GM23248 (cell line): ENCODE measurements around the gene MRPS18C. TPM values are rescaled to one million over a fixed set of nuclear protein-coding genes. Genes with fewer than 3 reads are reported as not detected.
A peak's percentile ranks its signal among the peaks of the same experiment; 100 is the strongest.
"Not testable (repeated sequence)": the region's sequence is repeated elsewhere in the genome, so short reads cannot be mapped to it uniquely, and the experiment has no call there.

ENCODE experiments used
- DNase-seq: peaks from one replicate; pipeline ENCODE4 v3.0.0-alpha.2; 2015
- H2AFZ ChIP-seq: fragments of 200-600 bp; sonication (generic); 2 replicates; pipeline ENCODE4 v1.6.1; 2016; ENCODE audit warnings: antibody characterized with exemption
- H3F3A ChIP-seq: fragments of 200-600 bp; sonication (generic); 2 replicates; pipeline ENCODE4 v1.6.1; 2016; ENCODE audit warnings: mild to moderate bottlenecking, antibody characterized with exemption, mixed run types; ENCODE audit not compliant: insufficient read depth
- H3K27ac ChIP-seq: fragments of 200-600 bp; sonication (generic); 2 replicates; pipeline ENCODE4 v1.5.1; 2016; ENCODE audit warnings: mild to moderate bottlenecking
- H3K27me3 ChIP-seq: fragments of 200-600 bp; sonication (generic); replicated peaks from 2 replicates; pipeline ENCODE4 v1.6.1; 2016; ENCODE audit warnings: mild to moderate bottlenecking; ENCODE audit not compliant: insufficient read depth
- H3K36me3 ChIP-seq: fragments of 200-600 bp; sonication (generic); 2 replicates; pipeline ENCODE4 v1.6.1; 2016; ENCODE audit warnings: low read depth, mild to moderate bottlenecking
- H3K4me1 ChIP-seq: fragments of 200-600 bp; sonication (generic); 2 replicates; pipeline ENCODE4 v1.6.1; 2016; ENCODE audit warnings: mild to moderate bottlenecking; ENCODE audit not compliant: insufficient read depth
- H3K4me2 ChIP-seq: fragments of 200-600 bp; sonication (generic); one replicate; pipeline ENCODE4 v1.6.1; 2016; ENCODE audit warnings: mild to moderate bottlenecking; ENCODE audit not compliant: unreplicated experiment
- H3K4me3 ChIP-seq: fragments of 200-600 bp; sonication (generic); 2 replicates; pipeline ENCODE4 v1.5.1; 2016; ENCODE audit warnings: mild to moderate bottlenecking
- H3K79me2 ChIP-seq: fragments of 200-600 bp; sonication (generic); 2 replicates; pipeline ENCODE4 v1.6.1; 2016; ENCODE audit warnings: mild to moderate bottlenecking; ENCODE audit not compliant: insufficient read depth
- H3K9ac ChIP-seq: fragments of 200-600 bp; sonication (generic); 2 replicates; pipeline ENCODE4 v1.6.1; 2016; ENCODE audit warnings: mild to moderate bottlenecking
- H3K9me2 ChIP-seq: fragments of 200-600 bp; sonication (generic); 2 replicates; pipeline ENCODE4 v1.6.1; 2016; ENCODE audit warnings: mixed run types, mild to moderate bottlenecking, moderate library complexity; ENCODE audit not compliant: insufficient read depth
- H3K9me3 ChIP-seq: fragments of 200-600 bp; sonication (generic); one replicate; pipeline ENCODE4 v1.6.1; 2017; ENCODE audit warnings: low read depth
- H4K20me1 ChIP-seq: fragments of 200-600 bp; sonication (generic); 2 replicates; pipeline ENCODE4 v1.6.0; 2016; ENCODE audit not compliant: insufficient read depth
- EZH2 ChIP-seq: fragments of 200-600 bp; sonication (generic); IDR thresholded peaks from 2 replicates; pipeline ENCODE4 v1.6.1; 2018; ENCODE audit warnings: antibody characterized with exemption, mild to moderate bottlenecking; ENCODE audit not compliant: insufficient read depth, poor library complexity, severe bottlenecking
- EZH2phosphoT487 ChIP-seq: fragments of 200-600 bp; sonication (generic); IDR thresholded peaks from 2 replicates; pipeline ENCODE4 v1.6.1; 2018; ENCODE audit warnings: antibody characterized with exemption, moderate library complexity, mild to moderate bottlenecking, low read depth; ENCODE audit not compliant: insufficient read depth
- WGBS, 2 experiments: methylation state at CpG; one replicate each; pipeline ENCODE4 v1.1.6; 2015 to 2017; ENCODE audit warnings: low lambda C conversion rate in 2 of 2, low coverage in 1 of 2; ENCODE audit errors: missing lambda C conversion rate in 2 of 2; 5-methylcytosine and 5-hydroxymethylcytosine counted together
- in situ Hi-C: fragments of 300-500 bp; cut with MboI; formaldehyde crosslinking; loops from 2 replicates; pipeline ENCODE4 v1.15.0; 2020
- polyA plus RNA-seq: library from polyadenylated mRNA; unstranded; fragments of >200 nt; fragmentation: Nextera tagmentation; extraction: Ambion mirVana; gene quantifications from 2 replicates; pipeline ENCODE4 v1.2.1, GENCODE V29; 2016
- total RNA-seq: library from RNA; depleted of rRNA; stranded (reverse); fragments of >200 nt; shearing (Covaris generic); gene quantifications from 2 replicates; pipeline ENCODE4 v1.2.3, GENCODE V29; 2014; rRNA removed

MRPS18C gene
- total and polyA plus RNA-seq, 2 experiments from 2014 or later, result 15.8 to 106 TPM

DNA sequence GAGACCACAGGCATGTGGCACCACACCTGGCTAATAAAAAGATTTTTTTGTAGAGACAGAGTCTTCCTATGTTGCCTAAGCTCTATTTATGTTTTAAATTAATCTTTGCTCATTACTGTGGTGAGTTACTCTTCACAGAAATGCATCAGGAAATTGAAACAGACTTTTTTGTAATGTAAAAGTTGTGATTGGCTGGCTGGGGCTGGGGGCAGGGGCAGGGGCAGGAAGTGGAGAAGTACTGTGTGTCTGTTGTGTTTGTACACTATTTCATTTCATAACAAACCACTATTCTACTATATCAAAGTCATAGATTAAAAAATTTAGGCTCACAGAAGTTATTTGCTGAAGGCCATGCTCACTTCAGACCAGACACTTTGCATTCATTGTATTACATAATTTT, 48.1 kb downstream of the MRPS18C start:
- H3K9me2 ChIP-seq, result no peaks in the 10 kb centered on the region
- H3K9me3 ChIP-seq, result no peaks in the 10 kb centered on the region
- H4K20me1 ChIP-seq, result no peaks in the 10 kb centered on the region
- in situ Hi-C loops, result loop anchor here (25.0 kb wide), 3 partner anchors 458 to 1008 kb away; no protein-coding TSS in a partner anchor
- no peak overlapping the region for H2AFZ ChIP-seq
- H3F3A ChIP-seq, result no peaks in the 10 kb centered on the region
- H3K4me3 ChIP-seq, result no peak overlapping the region
- TF ChIP-seq EZH2 (no peak), EZH2phosphoT487 (no peak)
- H3K27ac ChIP-seq, result no peak overlapping the region
- H3K36me3 ChIP-seq, result no peaks in the 10 kb centered on the region
- H3K79me2 ChIP-seq, result no peaks in the 10 kb centered on the region
- no peak overlapping the region for H3K9ac ChIP-seq
- H3K27me3 ChIP-seq, result no peaks in the 10 kb centered on the region
- DNase-seq, result no peak
- H3K4me2 ChIP-seq, result no peak overlapping the region
- H3K4me1 ChIP-seq, result no peaks in the 10 kb centered on the region

DNA sequence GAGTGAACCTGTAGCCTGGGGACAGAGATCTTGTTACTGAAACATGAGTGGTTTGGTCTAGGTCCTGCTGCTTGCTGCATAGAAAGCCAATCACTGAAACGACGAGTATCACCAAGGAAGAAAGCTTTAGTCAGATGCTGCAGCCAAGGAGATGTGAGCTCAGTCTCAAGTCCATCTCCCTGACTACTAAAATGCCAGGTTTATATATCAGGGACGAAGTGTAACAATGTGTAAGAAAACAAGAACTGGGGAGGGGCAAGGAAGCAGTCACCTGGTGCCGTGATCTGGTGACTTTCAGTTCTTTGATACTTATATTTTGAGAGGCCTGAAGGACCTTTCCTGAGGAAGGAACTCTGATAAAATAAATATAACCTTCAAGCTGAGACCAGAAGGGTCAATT, 48.6 kb downstream of the MRPS18C start:
- H3K27ac ChIP-seq, result no peak overlapping the region
- H3K36me3 ChIP-seq, result no peaks in the 10 kb centered on the region
- in situ Hi-C loops, result loop anchor here (25.0 kb wide), 3 partner anchors 458 to 1008 kb away; no protein-coding TSS in a partner anchor
- no peak overlapping the region for H3K4me2 ChIP-seq
- no peaks in the 10 kb centered on the region for H3K9me3 ChIP-seq
- no peak for TF ChIP-seq EZH2
- no peak overlapping the region for H2AFZ ChIP-seq
- H3K27me3 ChIP-seq, result no peaks in the 10 kb centered on the region
- no peak overlapping the region for H3K9ac ChIP-seq
- WGBS, 2 experiments, result 51% methylated on average over 4 of the region's 4 CpGs
- no peak for DNase-seq
- no peak overlapping the region for H3K4me3 ChIP-seq
- no peaks in the 10 kb centered on the region for H3K9me2 ChIP-seq
- no peaks in the 10 kb centered on the region for H3K4me1 ChIP-seq
- no peaks in the 10 kb centered on the region for H3F3A ChIP-seq
- no peaks in the 10 kb centered on the region for H3K79me2 ChIP-seq
- no peaks in the 10 kb centered on the region for H4K20me1 ChIP-seq

DNA sequence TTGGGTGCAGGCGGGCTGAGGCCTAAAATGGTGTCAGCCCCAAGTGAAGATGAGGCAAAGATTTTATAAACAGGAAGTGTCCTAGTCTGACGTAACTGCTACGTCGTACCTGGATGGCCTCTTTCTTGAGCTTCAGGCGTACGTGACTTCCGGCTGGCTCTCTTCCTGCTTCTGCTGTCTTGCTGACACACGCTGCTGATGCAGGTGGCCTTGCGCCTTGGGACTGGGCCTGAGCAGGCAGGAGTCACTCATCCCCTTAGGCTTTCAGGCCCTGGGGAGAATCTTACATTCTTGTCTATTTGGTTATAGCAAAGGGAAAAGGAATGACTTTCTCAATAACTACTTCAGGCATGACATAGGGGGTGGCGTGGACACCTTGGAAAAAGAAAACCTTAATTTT, 49.1 kb downstream of the MRPS18C start:
- in situ Hi-C loops, result loop anchor here (25.0 kb wide), 3 partner anchors 457 to 1007 kb away; no protein-coding TSS in a partner anchor

DNA sequence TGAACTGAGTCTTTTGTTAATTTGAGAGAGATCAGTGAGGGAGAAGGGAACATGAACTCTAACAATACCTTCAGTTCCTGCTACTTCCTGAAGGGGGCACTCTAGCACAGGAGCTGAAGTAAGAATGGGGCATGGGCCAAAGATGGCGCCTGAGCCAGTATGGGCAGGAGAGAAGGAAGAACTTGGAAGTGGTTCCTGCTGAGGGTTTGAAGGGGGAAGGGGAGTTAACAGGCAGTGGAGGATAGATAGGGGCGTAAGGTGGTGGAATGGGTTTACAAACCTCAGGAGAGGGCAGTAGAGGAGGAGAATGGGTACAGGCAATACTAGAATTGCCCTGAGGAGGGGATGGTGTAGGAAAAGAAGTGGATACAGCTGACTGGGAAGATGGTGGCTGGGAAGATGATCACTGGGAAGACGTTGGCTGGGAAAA, 53.3 kb downstream of the MRPS18C start:
- in situ Hi-C loops, result loop anchor here (25.0 kb wide), 3 partner anchors 453 to 1003 kb away; no protein-coding TSS in a partner anchor
- H3K9me2 ChIP-seq, H3K27me3 ChIP-seq, H3K27ac ChIP-seq, H3K9me3 ChIP-seq, H3K4me1 ChIP-seq, H3F3A ChIP-seq, H3K4me2 ChIP-seq, H3K4me3 ChIP-seq, H4K20me1 ChIP-seq, H3K79me2 ChIP-seq, H3K9ac ChIP-seq, H3K36me3 ChIP-seq: not testable (repeated sequence)
- 46 to 50% methylated on average over 3 of the region's 3 CpGs for WGBS, 2 experiments
- DNase-seq, result peak; percentile 68
- H2AFZ ChIP-seq, result peak overlapping the region; percentile 72

More for the DNA sequence above, 49.1 kb downstream of the MRPS18C start:
- no peaks in the 10 kb centered on the region for H3K36me3 ChIP-seq
- TF ChIP-seq EZH2phosphoT487 (no peak), EZH2 (no peak)
- WGBS, 2 experiments, result 88 to 89% methylated on average over 10 of the region's 10 CpGs
- H3K27me3 ChIP-seq, result no peaks in the 10 kb centered on the region
- H3K9ac ChIP-seq, result no peak overlapping the region
- H3K4me2 ChIP-seq, result no peak overlapping the region
- no peaks in the 10 kb centered on the region for H3K9me3 ChIP-seq
- H3K9me2 ChIP-seq, result no peaks in the 10 kb centered on the region
- H3K27ac ChIP-seq, result no peak overlapping the region
- H4K20me1 ChIP-seq, result no peaks in the 10 kb centered on the region
- no peaks in the 10 kb centered on the region for H3K4me1 ChIP-seq
- H2AFZ ChIP-seq, result no peak overlapping the region
- DNase-seq, result no peak
- H3K4me3 ChIP-seq, result no peak overlapping the region
- no peaks in the 10 kb centered on the region for H3K79me2 ChIP-seq
- H3F3A ChIP-seq, result no peaks in the 10 kb centered on the region

DNA sequence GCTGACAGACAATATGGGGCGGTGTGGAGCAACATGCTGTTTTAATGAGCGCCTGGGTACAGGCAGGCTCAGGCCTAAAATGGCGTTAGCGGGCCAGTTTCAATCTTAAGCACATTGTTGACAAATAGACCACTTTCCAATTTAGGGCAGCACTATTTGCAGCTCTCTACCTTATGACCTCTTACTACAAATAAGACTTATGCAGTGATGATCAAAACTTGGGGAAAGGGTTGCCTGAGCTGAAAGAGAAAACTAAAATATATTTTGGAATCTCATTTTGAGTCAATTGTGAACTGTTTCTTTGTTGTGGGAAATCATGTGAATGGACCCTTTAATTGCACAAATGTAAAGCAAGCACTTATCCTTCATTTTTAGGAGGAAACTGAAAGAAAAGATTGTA, 54.6 kb downstream of the MRPS18C start:
- Histone ChIP-seq H3K27ac (no peak overlapping the region), H3F3A (peaks cover 1% of the 10 kb centered on the region), H3K4me1 (peaks cover under 1% of the 10 kb centered on the region; the same call in 1 of the 2 replicates), H3K9me2 (no peaks in the 10 kb centered on the region), H3K9me3 (no peaks in the 10 kb centered on the region), H3K36me3 (no peaks in the 10 kb centered on the region), H3K4me3 (no peak overlapping the region), H2AFZ (no peak overlapping the region), H3K27me3 (no peaks in the 10 kb centered on the region), H3K79me2 (no peaks in the 10 kb centered on the region), H3K9ac (no peak overlapping the region), H3K4me2 (no peak overlapping the region), H4K20me1 (no peaks in the 10 kb centered on the region)
- in situ Hi-C loops, result loop anchor here (5.0 to 25.0 kb wide), 4 partner anchors 127 to 1002 kb away; no protein-coding TSS in a partner anchor
- DNase-seq, result no peak
- 75% methylated on average over 4 of the region's 4 CpGs for WGBS, 2 experiments
- TF ChIP-seq EZH2phosphoT487 (no peak), EZH2 (no peak)

Other genes with a start within 250 kb of the MRPS18C start
- 8.0 and 9.5 TPM in 2 replicates for gene COQ2, start 171.3 kb upstream of the MRPS18C start, total RNA-seq
- 19.1 and 20.1 TPM in 2 replicates for gene COQ2, start 171.3 kb upstream of the MRPS18C start, polyA plus RNA-seq
- gene HPSE, start 121.2 kb upstream of the MRPS18C start, total RNA-seq, result 0.54 and 1.0 TPM in 2 replicates
- 0.96 and 1.5 TPM in 2 replicates for gene HPSE, start 121.2 kb upstream of the MRPS18C start, polyA plus RNA-seq
- 6.6 and 7.2 TPM in 2 replicates for gene HELQ, start 235 bp upstream of the MRPS18C start, total RNA-seq
- gene HELQ, start 235 bp upstream of the MRPS18C start, polyA plus RNA-seq, result 10.0 and 10.2 TPM in 2 replicates
- 13.2 and 15.6 TPM in 2 replicates for gene ABRAXAS1, start 29.0 kb downstream of the MRPS18C start, total RNA-seq
- 5.8 TPM in 2 replicates for gene ABRAXAS1, start 29.0 kb downstream of the MRPS18C start, polyA plus RNA-seq
- gene GPAT3, start 80.0 kb downstream of the MRPS18C start, total RNA-seq, result 1.7 and 13.8 TPM in 2 replicates
- gene GPAT3, start 80.0 kb downstream of the MRPS18C start, polyA plus RNA-seq, result 2.5 and 3.2 TPM in 2 replicates